IgD-negative memory B cell (primary cell): Measurements from ENCODE around the gene ZCCHC10. TPM values are rescaled to one million over a fixed set of nuclear protein-coding genes. Genes with fewer than 3 reads are reported as not detected.
"Not testable (repeated sequence)": the region's sequence is repeated elsewhere in the genome, so short reads cannot be mapped to it uniquely, and the experiment has no call there.

Experiments
- H3K27ac Mint-ChIP-seq, 3 donors: one replicate each; pipeline ENCODE4 v1.8.0; 2020 to 2022; ENCODE audit warnings: mild to moderate bottlenecking in 3 of 3, mixed read lengths in 3 of 3, moderate library complexity in 1 of 3
- H3K27me3 Mint-ChIP-seq: one replicate; pipeline ENCODE4 v1.8.0; 2021; ENCODE audit warnings: mixed read lengths
- H3K36me3 Mint-ChIP-seq: one replicate; pipeline ENCODE4 v1.8.0; 2020; ENCODE audit warnings: mild to moderate bottlenecking, mixed read lengths
- H3K4me1 Mint-ChIP-seq, 3 donors: one replicate each; pipeline ENCODE4 v1.8.0; 2020 to 2022; ENCODE audit warnings: mixed read lengths in 3 of 3, mild to moderate bottlenecking in 1 of 3
- H3K4me3 Mint-ChIP-seq, 4 donors: one replicate each; pipeline ENCODE4 v1.8.0; 2020 to 2022; ENCODE audit warnings: mild to moderate bottlenecking in 4 of 4, mixed read lengths in 4 of 4, moderate library complexity in 3 of 4
- H3K9me3 Mint-ChIP-seq, 3 donors: one replicate each; pipeline ENCODE4 v1.8.0; 2020 to 2021; ENCODE audit warnings: mixed read lengths in 3 of 3, mild to moderate bottlenecking in 1 of 3
- polyA plus RNA-seq: library from polyadenylated mRNA; unstranded; fragments of 300-500 nt; fragmentation: Illumina TruSeq; gene quantifications from one replicate; pipeline ENCODE4 v1.2.3, GENCODE V29; 2021

The ZCCHC10 gene
- polyA plus RNA-seq, 1 donor from 2014 or later, result 84.6 TPM

DNA sequence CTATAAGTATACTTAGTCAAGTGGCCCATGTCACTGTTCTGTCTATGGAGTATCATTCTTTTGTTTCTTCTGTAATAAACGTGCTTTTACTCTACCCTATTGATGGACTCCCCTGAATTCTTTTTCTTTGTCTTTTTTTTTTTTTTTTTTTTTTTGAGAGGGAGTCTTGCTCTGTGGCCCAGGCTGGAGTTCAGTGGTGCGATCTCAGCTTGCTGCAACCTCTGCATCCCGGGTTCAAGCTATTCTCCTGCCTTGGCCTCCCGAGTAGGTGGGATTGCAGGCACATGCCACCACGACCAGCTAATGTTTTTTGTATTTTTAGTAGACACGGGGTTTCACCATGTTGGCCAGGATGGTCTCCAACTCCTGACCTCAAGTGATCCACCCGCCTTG is 53.9 kb downstream of the ZCCHC10 start:
- H3K4me3 Mint-ChIP-seq, H3K27me3 Mint-ChIP-seq, H3K9me3 Mint-ChIP-seq, H3K27ac Mint-ChIP-seq, H3K4me1 Mint-ChIP-seq, H3K36me3 Mint-ChIP-seq: not testable (repeated sequence)

DNA sequence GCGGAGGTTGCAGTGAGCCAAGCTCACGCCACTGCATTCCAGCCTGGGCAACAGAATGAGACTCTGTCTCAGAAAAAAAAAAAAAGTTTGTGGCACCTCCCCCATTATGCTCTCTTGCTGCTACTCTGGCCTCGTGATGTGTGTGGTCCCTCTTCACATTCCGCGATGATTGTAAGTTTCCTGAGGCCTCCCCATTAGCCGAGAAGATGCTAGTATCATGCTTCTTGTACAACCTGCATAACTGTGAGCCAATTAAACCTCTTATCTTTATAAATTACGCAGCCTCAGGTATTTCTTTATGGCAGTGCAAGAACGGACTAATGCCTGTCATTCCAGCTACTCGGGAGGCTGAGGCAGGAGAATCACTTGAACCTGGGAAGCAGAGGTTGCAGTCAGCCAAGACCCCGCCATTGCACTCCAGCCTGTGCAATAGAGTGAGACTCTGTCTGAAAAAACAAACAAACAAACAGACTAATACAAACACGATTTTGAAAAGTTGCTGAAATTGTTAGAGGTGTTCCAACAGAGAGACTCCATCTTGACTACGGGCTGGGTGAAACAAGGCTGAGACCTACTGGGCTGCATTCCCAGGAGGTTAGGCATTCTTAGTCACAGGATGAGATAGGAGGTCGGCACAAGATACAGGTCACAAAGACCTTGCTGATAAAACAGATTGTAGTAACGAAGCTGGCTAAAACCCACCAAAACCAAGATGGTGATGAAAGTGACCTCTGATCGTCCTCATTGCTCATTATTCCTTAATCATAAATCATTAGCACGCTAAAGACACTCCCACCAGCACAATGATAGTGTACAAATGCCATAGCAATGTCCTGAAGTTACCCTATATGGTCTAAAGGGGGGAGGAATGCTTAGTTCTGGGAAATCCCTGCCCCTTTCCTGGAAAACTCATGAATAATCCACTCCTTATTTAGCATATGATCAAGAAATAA is 54.6 kb downstream of the ZCCHC10 start:
- Mint-ChIP-seq H3K4me1 (no peaks in the 10 kb centered on the region), H3K27me3 (no peaks in the 10 kb centered on the region), H3K9me3 (peaks cover under 1 to 1% (median under 1%) of the 10 kb centered on the region in 3 donors), H3K36me3 (peaks cover 2% of the 10 kb centered on the region), H3K4me3 (no peak overlapping the region), H3K27ac (no peak overlapping the region)

DNA sequence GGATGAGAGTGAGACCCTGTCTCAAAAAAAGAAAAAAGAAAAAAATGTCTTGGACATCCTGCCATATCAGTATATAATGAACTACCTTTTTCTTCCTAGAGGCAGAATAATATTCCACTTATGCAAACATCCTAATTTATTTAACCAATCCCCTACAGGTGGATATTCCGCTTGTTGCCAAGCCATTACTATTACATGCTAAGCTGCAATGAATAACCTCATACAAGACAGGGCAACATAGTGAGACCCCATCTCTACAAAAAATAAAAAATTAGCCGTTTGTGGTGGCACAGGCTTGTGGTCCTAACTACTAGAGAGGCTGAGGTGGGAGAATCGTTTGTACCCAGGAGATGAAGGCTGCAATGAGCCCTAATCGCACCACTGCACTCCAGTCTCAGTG is 61.2 kb downstream of the ZCCHC10 start:
- H3K27me3 Mint-ChIP-seq, result no peaks in the 10 kb centered on the region
- no peaks in the 10 kb centered on the region for H3K9me3 Mint-ChIP-seq
- peak overlapping the region in 1 of 3 donors; percentile 88 for H3K27ac Mint-ChIP-seq
- H3K4me3 Mint-ChIP-seq, result peak overlapping the region in 3 of 4 donors; percentile 12 to 91 (median 27)
- H3K36me3 Mint-ChIP-seq, result peaks cover 2% of the 10 kb centered on the region
- H3K4me1 Mint-ChIP-seq, result peaks cover 18 to 22% (median 21%) of the 10 kb centered on the region in 3 donors

DNA sequence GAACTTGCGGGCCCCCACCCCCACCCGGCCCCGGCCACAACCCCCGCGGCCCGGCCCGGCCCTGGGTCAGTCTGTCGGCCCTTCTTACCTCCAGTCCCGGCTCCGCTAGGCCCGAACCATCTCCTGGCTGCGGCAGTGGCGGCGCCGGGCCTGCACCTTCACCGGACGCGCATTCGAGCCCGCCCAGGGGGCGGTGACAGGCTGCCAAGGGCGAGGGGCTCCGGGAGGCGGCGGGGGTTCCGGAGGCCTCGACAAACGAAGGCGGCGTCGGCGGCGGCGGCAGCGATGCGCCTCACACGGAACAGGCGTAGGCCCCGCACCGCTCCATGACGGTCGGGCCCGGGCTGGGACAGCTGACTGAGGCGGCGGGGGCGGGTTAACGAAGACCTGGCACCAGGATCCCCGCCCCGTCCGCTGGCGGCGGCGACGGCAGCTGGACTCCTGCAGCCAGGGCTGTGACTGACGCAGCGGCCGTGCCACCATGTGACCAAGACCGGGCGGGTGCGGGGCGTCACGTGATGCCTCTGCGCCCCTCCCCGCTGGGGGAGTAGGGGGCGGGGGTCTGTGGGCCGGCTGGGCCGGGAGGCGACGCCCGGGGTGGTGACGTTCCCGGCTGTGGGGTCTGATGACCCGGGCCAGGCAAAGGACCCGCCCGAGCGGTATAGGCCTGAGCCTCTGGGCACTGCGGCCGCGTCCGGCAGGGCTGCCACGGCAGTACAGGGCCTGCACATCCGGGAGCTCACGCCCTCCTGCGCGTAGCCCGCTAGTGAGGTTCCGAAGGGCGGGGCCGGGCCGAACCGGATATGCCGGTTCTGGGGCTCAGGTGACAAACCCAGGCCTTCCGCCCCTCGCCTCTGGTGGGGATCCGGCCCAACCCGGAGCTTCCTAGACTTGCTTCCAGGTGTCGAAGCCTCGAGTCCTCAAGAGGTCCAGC is 62.9 kb downstream of the ZCCHC10 start, which contains the start of gene AFF4:
TSS of gene AFF4 (minus strand) at position 464 of the 934 bp plus-strand sequence. CDS start 26,445 bp downstream, outside the sequence.
- Mint-ChIP-seq H3K36me3 (peaks cover 4% of the 10 kb centered on the region), H3K4me3 (peak within 1 kb of the TSS; percentile 91 to 97 (median 96)), H3K27ac (peak within 1 kb of the TSS; percentile 88 to 94 (median 93)), H3K9me3 (no peaks in the 10 kb centered on the region), H3K27me3 (no peaks in the 10 kb centered on the region), H3K4me1 (peaks cover 24 to 29% (median 27%) of the 10 kb centered on the region in 3 donors)

DNA sequence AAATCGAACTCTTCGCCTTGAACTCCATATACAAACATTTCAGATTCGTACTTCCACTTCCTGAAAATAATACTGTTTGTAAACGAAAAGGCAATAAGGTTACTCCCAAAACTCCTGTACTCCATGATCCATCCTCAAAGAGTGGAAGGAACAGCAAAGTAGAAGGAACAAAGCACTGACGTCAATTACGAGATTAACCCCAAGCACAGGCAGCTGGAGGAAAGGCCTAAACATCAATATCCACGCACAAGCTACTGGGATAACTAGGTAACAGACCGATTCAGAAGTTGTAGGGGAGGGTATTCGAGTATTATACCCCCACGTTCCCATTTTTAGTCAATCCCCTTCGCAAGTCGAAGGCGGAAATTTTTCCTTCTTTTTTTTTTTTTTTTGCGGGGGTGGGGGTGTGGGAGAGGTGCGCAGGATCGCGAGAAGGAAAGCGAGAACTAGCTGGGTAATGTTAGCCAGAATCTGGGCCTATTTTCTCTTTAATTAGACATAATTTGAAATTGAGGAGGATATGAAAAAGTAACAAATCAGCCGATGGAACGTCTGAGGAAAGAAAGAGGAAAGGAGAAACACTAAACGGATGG is 63.8 kb downstream of the ZCCHC10 start:
- no peaks in the 10 kb centered on the region for H3K9me3 Mint-ChIP-seq
- peaks cover 6% of the 10 kb centered on the region for H3K36me3 Mint-ChIP-seq
- peak overlapping the region; percentile 91 to 97 (median 96) for H3K4me3 Mint-ChIP-seq
- H3K27me3 Mint-ChIP-seq, result no peaks in the 10 kb centered on the region
- peaks cover 27 to 32% (median 30%) of the 10 kb centered on the region in 3 donors for H3K4me1 Mint-ChIP-seq
- H3K27ac Mint-ChIP-seq, result peak overlapping the region; percentile 88 to 94 (median 93)

DNA sequence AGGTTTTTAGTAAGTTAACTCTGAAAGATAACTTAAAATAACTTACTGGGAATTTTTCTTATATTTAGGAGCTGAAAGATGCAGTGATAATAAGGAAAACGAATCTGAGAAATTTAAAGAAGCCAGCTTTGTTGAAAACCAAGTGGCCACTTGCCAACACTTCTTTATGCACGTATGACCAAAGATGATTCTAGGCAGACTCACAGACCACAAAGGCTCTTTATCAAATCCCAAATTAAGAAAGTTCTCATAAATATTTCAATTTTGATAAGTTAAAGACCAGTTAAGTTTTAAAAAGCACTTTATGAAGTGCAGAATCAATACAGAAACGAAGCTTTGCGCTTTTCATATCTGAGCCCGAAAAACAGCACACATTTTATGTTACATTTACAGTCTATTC is 64.5 kb downstream of the ZCCHC10 start:
- Mint-ChIP-seq H3K4me3 (peak overlapping the region; percentile 91 to 97 (median 96)), H3K36me3 (peaks cover 6% of the 10 kb centered on the region), H3K27ac (peak overlapping the region; percentile 88 to 94 (median 93)), H3K9me3 (no peaks in the 10 kb centered on the region), H3K4me1 (peaks cover 27 to 32% (median 30%) of the 10 kb centered on the region in 3 donors), H3K27me3 (no peaks in the 10 kb centered on the region)

DNA sequence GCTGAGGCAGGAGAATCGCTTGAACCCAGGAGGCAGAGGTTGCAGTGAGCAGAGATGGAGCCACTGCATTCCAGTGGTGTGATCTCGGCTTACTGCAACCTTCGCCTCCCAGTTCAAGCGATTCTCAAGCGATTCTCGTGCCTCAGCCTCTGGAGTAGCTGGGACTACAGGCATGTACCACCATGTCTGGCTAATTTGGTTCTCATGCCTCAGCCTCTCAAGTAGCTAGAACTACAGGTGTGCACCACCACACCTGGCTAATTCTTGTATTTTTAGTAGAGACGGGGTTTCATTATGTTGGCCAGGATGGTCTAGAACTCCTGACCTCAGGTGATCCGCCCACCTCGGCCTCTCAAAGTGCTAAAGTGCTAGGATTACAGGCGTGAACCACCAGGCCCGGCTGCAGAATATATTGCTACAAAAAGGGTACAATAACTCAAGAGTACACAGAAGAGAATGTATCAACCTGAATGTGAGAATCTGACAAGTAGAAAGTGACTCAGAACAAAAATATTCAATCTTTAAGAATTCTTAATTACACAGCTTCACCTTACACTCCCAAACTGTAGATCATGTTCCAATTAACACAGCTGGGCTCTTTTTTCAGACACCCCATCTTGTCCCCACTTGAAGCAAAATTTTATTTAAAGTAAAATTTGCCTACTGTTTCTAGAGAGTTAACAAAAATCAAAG is 65.1 kb downstream of the ZCCHC10 start:
- Mint-ChIP-seq H3K4me1 (peaks cover 27 to 32% (median 31%) of the 10 kb centered on the region in 3 donors), H3K27ac (peak overlapping the region in 2 of 3 donors; percentile 88 to 93), H3K4me3 (peak overlapping the region; percentile 91 to 97 (median 96))
- not testable (repeated sequence) for H3K9me3 Mint-ChIP-seq, H3K36me3 Mint-ChIP-seq, H3K27me3 Mint-ChIP-seq

DNA sequence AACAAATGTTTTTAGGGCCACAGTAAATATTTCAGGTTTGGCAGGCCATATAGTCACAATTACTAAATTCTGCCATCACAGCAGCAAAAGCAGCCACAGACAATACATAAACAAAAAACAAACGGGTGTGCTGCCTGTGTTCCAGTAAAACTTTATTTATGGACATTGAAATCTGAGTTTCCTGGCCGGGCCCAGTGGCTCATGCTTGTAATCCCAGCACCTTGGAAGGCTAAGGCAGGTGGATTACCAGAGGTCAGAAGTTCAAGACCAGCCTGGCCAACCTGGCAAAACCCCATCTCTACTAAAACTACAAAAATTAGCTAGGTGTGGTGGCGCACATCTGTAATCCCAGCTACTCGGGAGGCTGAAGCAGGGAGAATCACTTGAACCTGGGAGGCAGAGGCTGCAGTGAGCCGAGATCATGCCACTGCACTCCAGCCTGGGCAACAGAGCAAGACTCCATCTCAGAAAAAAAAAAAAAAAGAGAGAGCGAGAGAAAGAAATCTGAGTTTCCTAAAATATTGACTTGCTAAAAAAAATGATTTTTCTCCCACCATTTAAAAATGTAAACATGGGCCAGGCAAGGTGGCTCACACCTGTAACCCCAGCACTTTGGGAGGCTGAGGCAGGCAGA is 70.1 kb downstream of the ZCCHC10 start:
- Mint-ChIP-seq H3K4me1 (peaks cover 25 to 37% (median 36%) of the 10 kb centered on the region in 3 donors), H3K36me3 (peaks cover 13% of the 10 kb centered on the region)
- H3K4me3 Mint-ChIP-seq, H3K9me3 Mint-ChIP-seq, H3K27me3 Mint-ChIP-seq, H3K27ac Mint-ChIP-seq: not testable (repeated sequence)

DNA sequence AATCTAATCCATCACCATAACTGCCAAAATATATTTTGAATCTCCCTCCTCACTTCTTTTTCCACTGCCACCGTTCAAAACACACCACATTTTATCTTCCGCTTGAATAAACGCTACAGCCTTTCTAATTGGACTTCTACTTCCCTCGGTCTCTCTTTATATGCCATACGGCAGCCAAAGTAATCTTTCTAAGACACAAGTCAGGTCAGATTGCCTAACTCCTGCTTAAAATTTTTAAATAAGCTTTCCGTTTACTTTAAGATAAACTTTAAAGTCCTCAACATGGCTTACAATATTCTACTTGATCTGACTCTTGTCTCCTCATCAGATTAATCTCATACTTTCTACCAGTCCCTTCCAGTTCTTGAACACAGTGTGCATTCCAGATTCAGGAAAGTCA is 72.6 kb downstream of the ZCCHC10 start:
- peak overlapping the region in 1 of 4 donors; percentile 41 for H3K4me3 Mint-ChIP-seq
- peak overlapping the region in 1 of 3 donors; percentile 1 for H3K27ac Mint-ChIP-seq
- H3K27me3 Mint-ChIP-seq, result no peaks in the 10 kb centered on the region
- H3K36me3 Mint-ChIP-seq, result peaks cover 10% of the 10 kb centered on the region
- H3K9me3 Mint-ChIP-seq, result no peaks in the 10 kb centered on the region
- peaks cover 27 to 34% (median 29%) of the 10 kb centered on the region in 3 donors for H3K4me1 Mint-ChIP-seq

DNA sequence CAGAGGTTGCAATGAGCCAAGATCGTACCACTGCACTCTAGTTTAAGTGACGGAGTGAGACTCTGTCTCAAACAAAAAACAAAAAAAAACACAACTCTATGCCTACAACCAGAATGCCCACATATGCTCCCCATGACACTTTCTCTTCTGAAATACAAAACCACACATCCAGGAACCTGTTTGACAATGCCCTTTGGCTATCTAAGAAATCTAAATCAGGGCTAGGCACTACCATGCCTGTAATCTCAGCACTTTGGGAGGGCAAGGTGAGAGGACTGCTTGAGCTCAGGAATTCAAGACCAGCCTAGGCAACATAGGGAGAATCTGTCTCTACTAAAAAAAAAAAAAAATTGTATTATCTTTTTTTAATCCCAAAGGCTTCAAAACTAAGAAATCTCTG is 73.5 kb downstream of the ZCCHC10 start:
- Mint-ChIP-seq H3K27me3 (no peaks in the 10 kb centered on the region), H3K27ac (no peak overlapping the region), H3K9me3 (no peaks in the 10 kb centered on the region), H3K4me3 (no peak overlapping the region), H3K36me3 (peaks cover 10% of the 10 kb centered on the region), H3K4me1 (peaks cover 24 to 35% (median 25%) of the 10 kb centered on the region in 3 donors)

DNA sequence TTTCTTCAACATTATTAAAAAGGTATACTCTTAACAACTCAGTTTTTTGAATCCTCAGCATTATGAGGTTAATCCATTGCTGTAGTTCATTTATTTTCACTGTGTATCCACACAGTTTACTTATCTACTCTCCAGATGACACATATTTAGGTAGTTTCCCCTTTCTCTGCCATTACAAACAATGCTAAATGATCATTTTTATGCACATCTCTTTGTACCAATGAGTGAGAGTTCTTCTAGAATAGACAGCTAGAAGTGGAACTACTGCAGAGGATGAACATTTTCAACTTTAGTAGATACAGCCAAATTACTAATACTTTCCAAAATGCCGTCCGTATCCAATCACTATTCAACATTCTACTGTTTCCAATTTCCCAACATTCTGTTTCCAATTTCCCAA is 74.5 kb downstream of the ZCCHC10 start:
- H3K9me3 Mint-ChIP-seq, result no peaks in the 10 kb centered on the region
- H3K36me3 Mint-ChIP-seq, result peaks cover 9% of the 10 kb centered on the region
- H3K27me3 Mint-ChIP-seq, result no peaks in the 10 kb centered on the region
- no peak overlapping the region for H3K4me3 Mint-ChIP-seq
- peak overlapping the region in 1 of 3 donors; percentile 13 for H3K27ac Mint-ChIP-seq
- H3K4me1 Mint-ChIP-seq, result peaks cover 27 to 37% (median 28%) of the 10 kb centered on the region in 3 donors

DNA sequence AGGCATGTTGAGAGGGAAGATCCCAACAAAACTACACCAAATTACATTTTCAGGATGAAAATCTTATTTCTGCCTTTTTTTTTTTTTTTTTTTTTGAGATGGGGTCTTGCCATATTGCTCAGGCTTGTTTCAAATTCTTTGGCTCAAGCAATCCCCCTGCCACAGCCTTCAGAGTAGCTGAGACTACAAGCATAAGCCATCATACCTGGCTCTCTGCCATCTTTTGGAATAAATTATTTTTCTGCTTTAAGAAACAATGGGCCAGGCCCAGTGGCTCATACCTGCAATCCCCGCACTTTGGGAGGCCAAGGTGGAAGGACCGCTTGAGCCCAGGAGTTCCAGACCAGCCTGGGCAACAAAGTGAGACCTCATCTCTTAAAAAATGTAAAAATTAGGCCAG is 77.2 kb downstream of the ZCCHC10 start:
- H3K4me1 Mint-ChIP-seq, result peaks cover 22 to 43% (median 33%) of the 10 kb centered on the region in 3 donors
- no peaks in the 10 kb centered on the region for H3K9me3 Mint-ChIP-seq
- peaks cover 8% of the 10 kb centered on the region for H3K36me3 Mint-ChIP-seq
- no peak overlapping the region for H3K4me3 Mint-ChIP-seq
- peak overlapping the region in 1 of 3 donors; percentile 8 for H3K27ac Mint-ChIP-seq
- H3K27me3 Mint-ChIP-seq, result no peaks in the 10 kb centered on the region

DNA sequence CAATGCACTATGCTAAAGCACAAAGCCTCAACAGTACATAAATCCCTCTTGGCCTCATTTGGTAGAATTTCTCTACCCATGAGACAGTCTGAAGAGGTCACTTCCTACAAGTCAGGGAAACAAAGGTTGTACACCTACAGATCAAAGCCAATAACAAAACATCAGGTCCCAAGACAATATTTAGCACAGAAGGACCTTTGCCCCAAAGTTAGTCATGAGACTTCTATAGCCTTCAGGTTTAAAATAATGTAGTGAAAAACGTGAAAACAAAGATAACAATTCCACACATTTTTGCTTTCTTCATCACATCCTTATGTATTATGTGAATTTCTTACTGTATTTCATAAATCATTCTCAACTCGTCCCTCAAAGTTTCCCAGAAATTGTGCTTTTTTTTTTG is 78.7 kb downstream of the ZCCHC10 start:
- H3K27ac Mint-ChIP-seq, result no peak overlapping the region
- no peak overlapping the region for H3K4me3 Mint-ChIP-seq
- H3K36me3 Mint-ChIP-seq, result peaks cover 9% of the 10 kb centered on the region
- H3K4me1 Mint-ChIP-seq, result peaks cover 17 to 35% (median 25%) of the 10 kb centered on the region in 3 donors
- no peaks in the 10 kb centered on the region for H3K27me3 Mint-ChIP-seq
- H3K9me3 Mint-ChIP-seq, result no peaks in the 10 kb centered on the region
